22Rv1 (cell line): ENCODE results near the gene FOXO1.

ENCODE experiments used
- ZFX ChIP-seq: fragments of 450-650 bp; IDR thresholded peaks from 2 replicates; pipeline ENCODE4 v1.6.1; 2017; ENCODE audit warnings: antibody characterized with exemption, borderline replicate concordance
- TF ChIP-seq, protein P1 (sequence below): fragments of 450-650 bp; IDR thresholded peaks from 2 replicates; pipeline ENCODE4 v1.5.1; 2017; ENCODE audit warnings: mild to moderate bottlenecking

DNA sequence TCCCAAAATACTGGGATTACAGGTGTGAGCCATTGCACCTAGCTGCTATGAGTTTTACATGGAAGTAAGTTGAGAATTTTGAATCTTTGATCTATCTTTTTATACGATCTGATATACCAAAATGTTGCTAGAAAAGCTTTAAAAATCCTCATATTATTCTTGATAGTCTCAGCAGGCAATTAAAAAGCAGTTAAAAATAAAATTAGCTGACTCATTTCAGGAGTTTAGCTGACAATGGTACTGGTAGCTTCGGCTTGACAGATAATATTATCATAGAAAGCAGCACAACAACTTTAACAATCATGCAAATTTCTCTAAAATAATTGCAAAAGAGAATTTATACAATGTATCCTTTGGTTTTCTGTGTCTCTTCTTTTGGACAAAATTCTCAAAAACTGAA is 9.6 kb upstream of the FOXO1 start:
- TF ChIP-seq, protein P1, sequence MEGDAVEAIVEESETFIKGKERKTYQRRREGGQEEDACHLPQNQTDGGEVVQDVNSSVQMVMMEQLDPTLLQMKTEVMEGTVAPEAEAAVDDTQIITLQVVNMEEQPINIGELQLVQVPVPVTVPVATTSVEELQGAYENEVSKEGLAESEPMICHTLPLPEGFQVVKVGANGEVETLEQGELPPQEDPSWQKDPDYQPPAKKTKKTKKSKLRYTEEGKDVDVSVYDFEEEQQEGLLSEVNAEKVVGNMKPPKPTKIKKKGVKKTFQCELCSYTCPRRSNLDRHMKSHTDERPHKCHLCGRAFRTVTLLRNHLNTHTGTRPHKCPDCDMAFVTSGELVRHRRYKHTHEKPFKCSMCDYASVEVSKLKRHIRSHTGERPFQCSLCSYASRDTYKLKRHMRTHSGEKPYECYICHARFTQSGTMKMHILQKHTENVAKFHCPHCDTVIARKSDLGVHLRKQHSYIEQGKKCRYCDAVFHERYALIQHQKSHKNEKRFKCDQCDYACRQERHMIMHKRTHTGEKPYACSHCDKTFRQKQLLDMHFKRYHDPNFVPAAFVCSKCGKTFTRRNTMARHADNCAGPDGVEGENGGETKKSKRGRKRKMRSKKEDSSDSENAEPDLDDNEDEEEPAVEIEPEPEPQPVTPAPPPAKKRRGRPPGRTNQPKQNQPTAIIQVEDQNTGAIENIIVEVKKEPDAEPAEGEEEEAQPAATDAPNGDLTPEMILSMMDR: no peak
- TF ChIP-seq ZFX: no peak
